GM21360 (cell line): ENCODE measurements around the gene TRERF1.
"Not testable (repeated sequence)": the region's sequence is repeated elsewhere in the genome, so short reads cannot be mapped to it uniquely, and the experiment has no call there.

ENCODE experiments used
- ATAC-seq: cut with Tn5 transposase; IDR thresholded peaks from one replicate; pipeline ENCODE4 v1.9.1; 2021; ENCODE audit warnings: mild to moderate bottlenecking, moderate library complexity; ENCODE audit not compliant: unreplicated experiment

Gene TRERF1

GRCh38 chr6:42204768-42205282 lies 246.9 kb downstream of the TRERF1 start:
- ATAC-seq, result no peak

- no peak for ATAC-seq
Observed at GRCh38 chr6:42203183-42203582, 248.5 kb downstream of the TRERF1 start.

GRCh38 chr6:42202131-42202915 lies 249.4 kb downstream of the TRERF1 start:
- not testable (repeated sequence) for ATAC-seq

GRCh38 chr6:42201382-42201781 lies 250.3 kb downstream of the TRERF1 start:
- ATAC-seq, result no peak

GRCh38 chr6:42200035-42200434 lies 251.7 kb downstream of the TRERF1 start:
- no peak for ATAC-seq

- no peak for ATAC-seq
Observed at GRCh38 chr6:42199106-42199981, 252.4 kb downstream of the TRERF1 start.

- ATAC-seq, result no peak
Observed at GRCh38 chr6:42197555-42198362, 254.0 kb downstream of the TRERF1 start.

- no peak for ATAC-seq
Observed at GRCh38 chr6:42195415-42195814, 256.3 kb downstream of the TRERF1 start.

GRCh38 chr6:42194056-42194455 lies 257.7 kb downstream of the TRERF1 start:
- ATAC-seq, result no peak

- ATAC-seq, result no peak
Observed at GRCh38 chr6:42193491-42193894, 258.2 kb downstream of the TRERF1 start.

GRCh38 chr6:42192385-42192784 lies 259.3 kb downstream of the TRERF1 start:
- ATAC-seq, result not testable (repeated sequence)

GRCh38 chr6:42190554-42191183 lies 261.1 kb downstream of the TRERF1 start:
- ATAC-seq, result no peak

GRCh38 chr6:42188406-42188805 lies 263.3 kb downstream of the TRERF1 start:
- no peak for ATAC-seq

- ATAC-seq, result no peak
Observed at GRCh38 chr6:42185597-42185996, 266.1 kb downstream of the TRERF1 start.

- no peak for ATAC-seq
Observed at GRCh38 chr6:42184475-42184874, 267.3 kb downstream of the TRERF1 start.

GRCh38 chr6:42182101-42182500 lies 269.6 kb downstream of the TRERF1 start:
- ATAC-seq, result no peak

GRCh38 chr6:42179945-42180313 lies 271.8 kb downstream of the TRERF1 start:
- ATAC-seq, result no peak

- no peak for ATAC-seq
Observed at GRCh38 chr6:42179261-42179944, 272.3 kb downstream of the TRERF1 start.

- no peak for ATAC-seq
Observed at GRCh38 chr6:42177514-42178364, 274.0 kb downstream of the TRERF1 start.
